HepG2 (cell line): ENCODE results near the gene NBPF1. TPM values are rescaled to one million over a fixed set of nuclear protein-coding genes. Genes with fewer than 3 reads are reported as not detected.

ENCODE experiments used
- FOXJ3 ChIP-seq: sonication (generic); formaldehyde crosslinking; IDR thresholded peaks from 2 replicates; pipeline ENCODE4 v1.4.0; 2020; ENCODE audit warnings: missing genetic modification reagents, mild to moderate bottlenecking, borderline replicate concordance
- ISX ChIP-seq: sonication (generic); formaldehyde crosslinking; conservative IDR thresholded peaks from 2 replicates; pipeline ENCODE4 v1.5.0; 2020; ENCODE audit warnings: missing genetic modification reagents
- JUN ChIP-seq: sonication (generic); formaldehyde crosslinking; IDR thresholded peaks from 2 replicates; pipeline ENCODE4 v1.4.0; 2020; ENCODE audit warnings: mild to moderate bottlenecking, missing genetic modification reagents
- KLF11 ChIP-seq: IDR thresholded peaks from 2 replicates; pipeline ENCODE4 v1.6.1; 2016; ENCODE audit warnings: missing compliant biosample characterization
- MYC ChIP-seq: sonication (generic); formaldehyde crosslinking; IDR thresholded peaks from 2 replicates; pipeline ENCODE4 v1.9.0; 2021; ENCODE audit warnings: missing genetic modification reagents, borderline replicate concordance
- NCOA1 ChIP-seq: sonication (generic); formaldehyde crosslinking; IDR thresholded peaks from 2 replicates; pipeline ENCODE4 v1.9.0; 2021; ENCODE audit warnings: missing genetic modification reagents
- NFE2L1 ChIP-seq: sonication (generic); formaldehyde crosslinking; IDR thresholded peaks from 2 replicates; pipeline ENCODE4 v1.4.0; 2020; ENCODE audit warnings: missing genetic modification reagents, mild to moderate bottlenecking, borderline replicate concordance
- NFRKB ChIP-seq: fragments of 450-650 bp; IDR thresholded peaks from 2 replicates; pipeline ENCODE4 v1.6.1; 2017
- RFX1 ChIP-seq: fragments of 450-650 bp; IDR thresholded peaks from 2 replicates; pipeline ENCODE4 v1.6.1; 2017
- ZNF20 ChIP-seq: sonication (generic); formaldehyde crosslinking; IDR thresholded peaks from 2 replicates; pipeline ENCODE4 v1.4.0; 2020; ENCODE audit warnings: mild to moderate bottlenecking, moderate library complexity, missing genetic modification reagents
- ZNF30 ChIP-seq: sonication (generic); formaldehyde crosslinking; IDR thresholded peaks from 2 replicates; pipeline ENCODE4 v1.5.0; 2020; ENCODE audit warnings: mild to moderate bottlenecking, missing genetic modification reagents
- ZNF451 ChIP-seq: sonication (generic); formaldehyde crosslinking; IDR thresholded peaks from 2 replicates; pipeline ENCODE4 v1.5.0; 2020; ENCODE audit warnings: mild to moderate bottlenecking, missing genetic modification reagents
- ZNF737 ChIP-seq: sonication (generic); formaldehyde crosslinking; IDR thresholded peaks from 2 replicates; pipeline ENCODE4 v1.5.0; 2020; ENCODE audit warnings: missing genetic modification reagents, mild to moderate bottlenecking, borderline replicate concordance
- polyA plus RNA-seq, 8 experiments: library from polyadenylated mRNA; depleted of rRNA in 3 of 8; stranded (reverse) in 7 of 8; unstranded in 1 of 8; fragments of >200 nt; fragmentation: Illumina TruSeq in 4 of 8; extraction: Trizol in 4 of 8; gene quantifications; 2 replicates each; pipeline versions ENCODE4 v1.2.1 to v1.2.3, GENCODE V29; 2011 to 2016; ENCODE audit warnings: low read depth in 4 of 8, missing spikeins in 1 of 8, mixed read lengths in 1 of 8; ENCODE audit not compliant: insufficient read depth in 1 of 8
- total RNA-seq, 5 experiments: library from RNA; depleted of rRNA; stranded (reverse); fragments of >200 nt; fragmentation: Illumina TruSeq; extraction: Trizol; gene quantifications; 2 replicates each; pipeline ENCODE4 v1.2.3, GENCODE V29; 2016; ENCODE audit warnings: low read depth in 1 of 5
- TF ChIP-seq, protein P1 (sequence below): sonication (generic); formaldehyde crosslinking; IDR thresholded peaks from 2 replicates; pipeline ENCODE4 v1.4.0; 2020; ENCODE audit warnings: missing genetic modification reagents; ENCODE audit errors: not compliant biosample characterization
- TF ChIP-seq, protein P2 (sequence below): sonication (generic); formaldehyde crosslinking; IDR thresholded peaks from 2 replicates; pipeline ENCODE4 v1.5.0; 2020; ENCODE audit warnings: missing genetic modification reagents
- TF ChIP-seq, protein P3 (sequence below): sonication (generic); formaldehyde crosslinking; IDR thresholded peaks from 2 replicates; pipeline ENCODE4 v1.5.1; 2020; ENCODE audit warnings: mild to moderate bottlenecking, moderate library complexity, missing genetic modification reagents
- TF ChIP-seq, protein P4 (sequence below): sonication (generic); formaldehyde crosslinking; conservative IDR thresholded peaks from 2 replicates; pipeline ENCODE4 v1.8.0; 2022; ENCODE audit warnings: mild to moderate bottlenecking, moderate library complexity, missing genetic modification reagents
- TF ChIP-seq, protein P5 (sequence below): fragments of 450-650 bp; IDR thresholded peaks from 2 replicates; pipeline ENCODE4 v1.6.1; 2017

NBPF1 gene
- total and polyA plus RNA-seq, 2 of the 13 experiments (the other 11 are each of a cell fraction or from before 2014, with no cell fraction given), result 30.3 to 35.6 TPM

DNA sequence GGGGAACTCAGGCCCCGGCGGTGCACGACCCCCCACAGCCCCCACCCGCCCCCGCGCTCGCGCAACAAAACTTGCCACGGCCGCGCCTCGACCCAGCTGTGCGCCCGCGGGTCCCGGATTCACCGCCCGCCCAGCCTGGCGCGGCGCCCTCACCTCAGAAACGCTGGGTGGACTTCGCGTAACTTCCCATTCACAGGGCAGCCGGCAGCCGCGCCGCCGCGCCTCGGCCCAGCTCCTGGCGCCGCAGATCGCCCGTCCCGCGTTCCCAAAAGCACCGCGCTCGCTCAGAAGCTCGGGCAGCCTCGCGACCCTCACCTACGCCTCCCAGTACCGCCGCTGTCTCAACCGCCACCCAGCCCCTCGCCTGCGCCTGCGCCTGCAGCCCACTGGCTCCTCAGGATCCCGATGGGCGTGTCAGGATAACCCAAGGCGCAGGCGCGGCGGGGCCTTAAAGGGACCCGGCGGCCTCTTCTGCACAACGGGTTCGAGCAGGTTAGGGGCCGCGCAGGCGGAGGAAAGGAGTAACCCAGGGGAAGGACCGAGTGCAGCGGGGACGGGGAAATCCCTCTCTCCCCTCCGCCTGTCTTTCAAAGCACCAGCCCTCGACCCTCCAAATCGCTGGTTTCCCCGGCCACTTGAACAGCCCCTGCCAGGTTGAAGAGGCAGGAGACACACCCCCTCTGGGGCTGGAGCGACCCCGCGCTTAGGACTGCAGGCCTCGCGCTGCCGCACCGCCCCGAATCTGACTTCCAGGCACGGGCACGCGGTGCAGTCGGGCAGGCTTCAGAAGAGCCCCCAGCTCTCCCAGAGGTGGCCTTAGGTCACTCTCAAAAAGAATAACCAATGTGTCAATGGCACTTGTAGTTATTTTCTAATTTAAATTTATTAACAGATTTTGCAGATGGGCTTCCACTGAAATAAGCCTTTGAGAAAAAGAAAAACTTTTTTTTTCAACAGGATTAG lies at the start of gene NBPF1 (continued):
- TF ChIP-seq, protein P1, sequence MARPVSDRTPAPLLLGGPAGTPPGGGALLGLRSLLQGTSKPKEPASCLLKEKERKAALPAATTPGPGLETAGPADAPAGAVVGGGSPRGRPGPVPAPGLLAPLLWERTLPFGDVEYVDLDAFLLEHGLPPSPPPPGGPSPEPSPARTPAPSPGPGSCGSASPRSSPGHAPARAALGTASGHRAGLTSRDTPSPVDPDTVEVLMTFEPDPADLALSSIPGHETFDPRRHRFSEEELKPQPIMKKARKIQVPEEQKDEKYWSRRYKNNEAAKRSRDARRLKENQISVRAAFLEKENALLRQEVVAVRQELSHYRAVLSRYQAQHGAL, result no peak
- TF ChIP-seq JUN (CRISPR knock-in tag) (peak; percentile 93), ISX (CRISPR knock-in tag) (peak; percentile 27), RFX1 (no peak), ZNF20 (peak; percentile 85; the same call in 1 of the 2 replicates), ZNF30 (CRISPR knock-in tag) (peak; percentile 75), NCOA1 (CRISPR knock-in tag) (peak; percentile 90), FOXJ3 (peak; percentile 78), MYC (peak; percentile 86), ZNF451 (CRISPR knock-in tag) (peak; percentile 99), ZNF737 (CRISPR knock-in tag) (no peak), KLF11 (CRISPR knock-in tag) (peak; percentile 79), NFE2L1 (CRISPR knock-in tag) (peak; percentile 71; the same call in 1 of the 2 replicates), NFRKB (no peak)
- TF ChIP-seq, protein P2, sequence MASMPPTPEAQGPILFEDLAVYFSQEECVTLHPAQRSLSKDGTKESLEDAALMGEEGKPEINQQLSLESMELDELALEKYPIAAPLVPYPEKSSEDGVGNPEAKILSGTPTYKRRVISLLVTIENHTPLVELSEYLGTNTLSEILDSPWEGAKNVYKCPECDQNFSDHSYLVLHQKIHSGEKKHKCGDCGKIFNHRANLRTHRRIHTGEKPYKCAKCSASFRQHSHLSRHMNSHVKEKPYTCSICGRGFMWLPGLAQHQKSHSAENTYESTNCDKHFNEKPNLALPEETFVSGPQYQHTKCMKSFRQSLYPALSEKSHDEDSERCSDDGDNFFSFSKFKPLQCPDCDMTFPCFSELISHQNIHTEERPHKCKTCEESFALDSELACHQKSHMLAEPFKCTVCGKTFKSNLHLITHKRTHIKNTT (CRISPR knock-in tag), result peak; percentile 97
- TF ChIP-seq, protein P3, sequence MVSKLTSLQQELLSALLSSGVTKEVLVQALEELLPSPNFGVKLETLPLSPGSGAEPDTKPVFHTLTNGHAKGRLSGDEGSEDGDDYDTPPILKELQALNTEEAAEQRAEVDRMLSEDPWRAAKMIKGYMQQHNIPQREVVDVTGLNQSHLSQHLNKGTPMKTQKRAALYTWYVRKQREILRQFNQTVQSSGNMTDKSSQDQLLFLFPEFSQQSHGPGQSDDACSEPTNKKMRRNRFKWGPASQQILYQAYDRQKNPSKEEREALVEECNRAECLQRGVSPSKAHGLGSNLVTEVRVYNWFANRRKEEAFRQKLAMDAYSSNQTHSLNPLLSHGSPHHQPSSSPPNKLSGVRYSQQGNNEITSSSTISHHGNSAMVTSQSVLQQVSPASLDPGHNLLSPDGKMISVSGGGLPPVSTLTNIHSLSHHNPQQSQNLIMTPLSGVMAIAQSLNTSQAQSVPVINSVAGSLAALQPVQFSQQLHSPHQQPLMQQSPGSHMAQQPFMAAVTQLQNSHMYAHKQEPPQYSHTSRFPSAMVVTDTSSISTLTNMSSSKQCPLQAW (CRISPR knock-in tag), result no peak
- TF ChIP-seq, protein P4, sequence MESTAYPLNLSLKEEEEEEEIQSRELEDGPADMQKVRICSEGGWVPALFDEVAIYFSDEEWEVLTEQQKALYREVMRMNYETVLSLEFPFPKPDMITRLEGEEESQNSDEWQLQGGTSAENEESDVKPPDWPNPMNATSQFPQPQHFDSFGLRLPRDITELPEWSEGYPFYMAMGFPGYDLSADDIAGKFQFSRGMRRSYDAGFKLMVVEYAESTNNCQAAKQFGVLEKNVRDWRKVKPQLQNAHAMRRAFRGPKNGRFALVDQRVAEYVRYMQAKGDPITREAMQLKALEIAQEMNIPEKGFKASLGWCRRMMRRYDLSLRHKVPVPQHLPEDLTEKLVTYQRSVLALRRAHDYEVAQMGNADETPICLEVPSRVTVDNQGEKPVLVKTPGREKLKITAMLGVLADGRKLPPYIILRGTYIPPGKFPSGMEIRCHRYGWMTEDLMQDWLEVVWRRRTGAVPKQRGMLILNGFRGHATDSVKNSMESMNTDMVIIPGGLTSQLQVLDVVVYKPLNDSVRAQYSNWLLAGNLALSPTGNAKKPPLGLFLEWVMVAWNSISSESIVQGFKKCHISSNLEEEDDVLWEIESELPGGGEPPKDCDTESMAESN (CRISPR knock-in tag), result peak; percentile 98
- TF ChIP-seq, protein P5, sequence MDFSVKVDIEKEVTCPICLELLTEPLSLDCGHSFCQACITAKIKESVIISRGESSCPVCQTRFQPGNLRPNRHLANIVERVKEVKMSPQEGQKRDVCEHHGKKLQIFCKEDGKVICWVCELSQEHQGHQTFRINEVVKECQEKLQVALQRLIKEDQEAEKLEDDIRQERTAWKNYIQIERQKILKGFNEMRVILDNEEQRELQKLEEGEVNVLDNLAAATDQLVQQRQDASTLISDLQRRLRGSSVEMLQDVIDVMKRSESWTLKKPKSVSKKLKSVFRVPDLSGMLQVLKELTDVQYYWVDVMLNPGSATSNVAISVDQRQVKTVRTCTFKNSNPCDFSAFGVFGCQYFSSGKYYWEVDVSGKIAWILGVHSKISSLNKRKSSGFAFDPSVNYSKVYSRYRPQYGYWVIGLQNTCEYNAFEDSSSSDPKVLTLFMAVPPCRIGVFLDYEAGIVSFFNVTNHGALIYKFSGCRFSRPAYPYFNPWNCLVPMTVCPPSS, result no peak
